NCI-H226 (cell line): ENCODE results near the gene SUPT6H.
A peak's percentile ranks its signal among the peaks of the same experiment; 100 is the strongest.

Experiments used
- DNase-seq: peaks from one replicate; pipeline ENCODE4 v3.0.0-alpha.2; 2015

SUPT6H gene

DNA sequence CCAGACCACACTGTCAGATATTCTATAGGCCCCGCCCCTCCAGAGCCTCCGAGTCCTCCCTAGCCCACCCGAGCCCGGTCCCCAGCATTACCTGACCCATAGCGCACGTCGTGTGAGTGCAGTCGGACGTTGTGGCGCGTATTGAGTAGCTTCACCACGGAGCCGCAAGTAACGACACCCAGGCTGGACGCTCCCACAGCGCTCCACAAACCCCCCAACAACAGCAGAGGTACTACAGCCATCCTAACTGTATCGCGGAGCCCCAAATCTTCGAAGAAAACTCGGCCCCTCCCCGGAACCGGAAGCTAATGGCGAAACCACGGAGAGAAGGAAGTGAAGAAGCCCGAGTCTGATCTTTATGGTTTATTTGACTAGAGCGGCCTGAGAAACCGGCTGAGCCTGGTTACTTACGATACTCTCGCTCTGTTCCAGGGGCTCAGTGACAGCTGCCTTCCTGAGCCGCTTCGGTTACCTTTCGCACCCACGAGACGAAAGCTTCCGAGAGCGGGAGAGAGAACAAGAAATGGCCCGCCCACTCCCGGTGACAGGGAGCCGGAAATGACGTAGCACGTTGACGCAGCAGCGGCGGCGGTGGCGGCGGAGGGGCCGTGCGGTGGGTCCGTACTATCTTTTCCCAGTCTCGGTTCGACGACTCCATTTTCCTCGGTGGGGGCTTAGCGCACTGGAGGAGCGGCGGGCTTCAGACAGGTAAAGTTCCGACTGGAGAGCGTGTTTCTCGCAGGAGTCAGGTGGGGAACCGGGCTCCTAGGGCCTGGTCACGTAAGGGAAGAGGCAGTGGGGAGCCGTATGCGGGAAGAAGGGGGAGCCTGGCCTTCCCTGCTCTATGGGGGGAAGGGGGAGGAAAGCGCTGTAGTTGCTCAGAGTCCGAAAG is at the start of gene SUPT6H, which contains the start of gene SDF2:
TSS of gene SUPT6H (plus strand) at position 571 of the 892 bp plus-strand sequence. CDS start 11,197 bp downstream, outside the sequence.
TSS of gene SDF2 (minus strand) at position 272 of the 892 bp plus-strand sequence. CDS start at position 242, 30 bp downstream.
- peak; percentile 80 for DNase-seq

DNA sequence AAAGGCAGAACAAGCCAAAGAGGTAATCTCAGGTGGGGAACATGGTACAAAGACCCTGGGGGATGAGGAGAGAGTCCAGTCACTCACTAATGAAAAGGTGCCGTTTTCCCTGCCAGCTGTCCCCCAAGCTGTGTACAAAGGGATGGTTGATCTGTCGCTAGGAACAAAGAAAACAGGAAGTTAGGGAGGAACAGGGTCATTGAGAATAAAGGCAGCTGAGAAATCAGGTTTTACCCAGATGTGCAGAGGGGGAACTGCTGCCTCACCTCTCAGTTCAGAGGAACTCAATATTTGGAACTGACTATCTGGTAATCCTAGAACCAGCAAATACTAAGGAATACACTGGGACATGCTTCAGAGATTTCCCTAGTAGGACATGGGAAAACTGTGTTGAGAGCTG is 49.5 kb upstream of the SUPT6H start:
- no peak for DNase-seq

DNA sequence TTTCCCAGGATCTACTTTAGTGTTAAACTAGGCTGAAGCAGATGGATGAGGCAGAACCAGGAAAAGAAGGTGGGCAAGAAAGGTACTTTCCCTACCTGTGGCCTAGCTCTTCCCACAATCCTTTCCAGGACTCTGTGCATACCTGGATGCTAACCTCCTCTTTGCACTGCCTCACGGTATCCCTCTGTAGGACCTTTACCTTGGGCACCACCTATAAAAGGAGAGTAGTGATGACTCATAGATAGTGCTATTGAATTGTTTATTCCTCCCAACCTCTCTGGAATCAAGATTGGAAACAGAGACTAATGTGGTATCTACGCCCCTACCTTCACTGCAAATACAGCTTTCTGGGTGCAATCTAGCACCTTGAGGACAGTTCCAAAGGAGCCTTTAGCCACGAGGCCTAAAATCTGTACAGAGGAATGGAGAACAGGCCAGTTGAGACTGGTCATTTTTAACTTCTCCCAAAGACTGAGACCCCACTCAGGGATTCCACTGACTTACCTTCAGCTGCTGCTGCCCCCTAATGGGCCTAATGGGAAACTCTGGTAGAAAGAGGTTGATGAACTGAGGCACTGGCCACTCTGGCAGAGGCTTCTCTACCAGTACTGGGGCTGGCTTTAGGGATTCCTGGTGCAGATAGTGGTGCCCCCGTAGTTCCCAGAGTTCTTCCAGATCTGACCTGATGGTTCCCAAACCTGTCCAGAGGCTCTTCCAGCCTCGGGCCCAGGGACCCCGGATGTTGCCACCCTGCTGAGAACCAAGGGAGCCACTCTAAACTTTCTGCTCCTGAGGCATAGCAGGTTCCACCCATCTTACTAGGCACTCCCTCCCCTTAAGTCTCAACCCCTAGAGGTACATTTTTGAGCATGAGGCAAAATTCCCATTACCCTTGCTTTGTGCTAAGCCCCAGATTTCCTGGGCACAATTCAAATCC is 48.8 kb upstream of the SUPT6H start:
- DNase-seq = no peak

DNA sequence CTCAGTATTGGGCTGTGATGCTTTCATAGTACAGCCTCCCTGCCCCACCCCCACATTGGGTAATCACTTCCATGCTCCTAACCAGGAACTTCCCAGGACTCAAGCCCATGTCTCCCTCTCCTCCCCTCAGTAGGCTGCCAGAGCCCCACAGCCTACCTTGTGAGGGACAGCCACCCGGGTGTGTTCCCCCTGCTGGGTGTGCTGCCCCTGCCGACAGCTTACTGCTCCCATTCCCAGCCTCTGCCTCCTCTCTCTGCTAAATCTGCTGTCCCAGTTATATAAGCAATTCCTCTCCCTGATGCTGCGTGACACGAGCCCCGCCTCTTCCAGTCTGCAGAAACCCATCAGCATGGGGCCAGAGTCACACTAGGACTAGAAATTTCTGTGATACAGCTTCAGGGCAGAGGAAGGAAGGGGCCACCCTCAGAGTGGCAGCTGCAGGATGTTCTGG is 48.0 kb upstream of the SUPT6H start, which contains the start of gene RSKR:
TSS of gene RSKR (minus strand) at position 255 of the 451 bp plus-strand sequence. CDS start at position 231, 24 bp downstream.
- no peak for DNase-seq

DNA sequence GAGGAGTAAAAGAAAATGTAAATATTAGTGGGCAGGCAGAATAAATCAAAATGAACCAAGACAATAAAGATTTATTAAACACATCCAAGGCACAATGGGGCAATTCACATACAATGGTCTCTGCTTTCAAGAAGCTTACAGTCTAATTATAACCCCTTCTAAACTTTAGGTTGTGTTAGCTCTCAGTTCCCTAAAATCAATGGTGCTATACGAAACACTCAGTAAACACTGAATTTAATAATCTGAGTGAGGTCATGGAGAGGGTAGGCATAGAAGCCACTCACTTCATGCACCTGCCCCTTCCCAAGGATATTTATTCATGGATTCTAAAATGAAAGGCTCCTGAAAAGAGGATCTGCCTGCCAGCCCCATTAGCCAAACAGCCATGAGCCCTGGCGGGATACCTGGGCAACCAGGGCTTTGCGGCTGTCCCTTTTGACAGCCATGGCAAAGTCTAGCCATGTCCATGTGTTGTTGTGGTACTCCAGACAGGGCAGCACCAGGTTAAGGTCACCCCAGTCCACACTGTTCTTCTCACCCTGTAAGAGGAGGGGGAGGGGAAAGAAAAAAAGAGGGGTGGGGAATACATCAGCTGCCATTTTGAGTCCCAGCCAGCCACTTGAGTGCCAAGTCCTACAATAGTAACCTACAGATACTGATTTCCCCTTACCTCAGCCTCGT is 46.6 kb upstream of the SUPT6H start:
- DNase-seq = no peak

DNA sequence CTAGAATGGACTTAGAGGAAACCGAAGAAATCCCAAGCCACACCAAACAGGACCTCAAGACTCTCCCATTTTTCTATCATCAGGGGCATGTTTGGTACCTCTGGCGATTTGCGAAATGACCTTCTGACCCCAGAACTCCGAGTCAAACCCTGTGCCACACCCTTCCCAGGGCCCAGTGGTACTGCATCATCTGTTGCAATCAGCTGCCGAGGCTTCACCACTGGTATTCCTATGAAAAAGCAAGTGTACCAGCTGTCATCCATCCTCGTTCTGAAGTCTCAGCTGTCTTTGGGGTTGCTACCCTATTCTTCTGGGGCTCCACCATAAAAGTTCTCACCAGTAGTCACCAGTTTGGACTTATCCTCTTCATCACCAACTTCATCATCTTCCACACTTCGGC is 45.7 kb upstream of the SUPT6H start:
- no peak for DNase-seq

DNA sequence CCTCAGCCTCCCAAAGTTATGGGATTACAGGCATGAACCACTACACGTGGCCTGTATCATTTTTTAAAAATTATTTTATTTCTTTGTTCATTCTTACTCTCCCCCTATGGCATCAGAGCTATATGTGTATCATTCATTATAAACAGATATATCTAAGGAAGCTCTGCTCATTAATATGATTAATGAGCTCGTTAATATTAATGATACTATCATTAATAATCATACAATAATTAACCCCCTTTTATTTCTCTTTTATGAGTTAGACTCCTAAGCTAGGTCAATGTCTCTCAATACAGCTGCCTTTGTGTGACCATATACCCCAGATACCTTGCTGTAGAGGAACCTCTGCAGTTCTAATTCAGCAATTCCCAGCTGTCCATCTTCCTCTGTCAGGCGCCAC is 43.5 kb upstream of the SUPT6H start:
- DNase-seq = no peak

DNA sequence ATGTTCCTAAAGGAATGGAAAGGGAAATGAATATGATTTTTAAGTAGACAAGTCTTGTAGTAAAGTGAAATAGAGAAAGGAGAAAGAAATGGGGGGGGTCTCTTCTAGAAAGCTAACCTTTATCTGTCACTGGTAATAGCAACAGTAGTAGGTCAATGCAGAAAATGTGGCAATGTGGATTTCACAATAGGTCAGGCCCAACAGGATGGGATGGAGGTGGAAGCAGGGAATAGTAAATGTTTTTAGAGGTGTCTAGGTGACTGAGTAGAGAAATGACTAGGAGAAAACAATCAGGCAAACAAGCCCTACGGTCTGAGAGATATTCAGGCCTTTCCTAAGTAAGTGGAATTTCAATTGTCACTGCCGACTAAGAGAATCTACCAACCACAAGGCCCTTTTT is 42.0 kb upstream of the SUPT6H start:
- no peak for DNase-seq

DNA sequence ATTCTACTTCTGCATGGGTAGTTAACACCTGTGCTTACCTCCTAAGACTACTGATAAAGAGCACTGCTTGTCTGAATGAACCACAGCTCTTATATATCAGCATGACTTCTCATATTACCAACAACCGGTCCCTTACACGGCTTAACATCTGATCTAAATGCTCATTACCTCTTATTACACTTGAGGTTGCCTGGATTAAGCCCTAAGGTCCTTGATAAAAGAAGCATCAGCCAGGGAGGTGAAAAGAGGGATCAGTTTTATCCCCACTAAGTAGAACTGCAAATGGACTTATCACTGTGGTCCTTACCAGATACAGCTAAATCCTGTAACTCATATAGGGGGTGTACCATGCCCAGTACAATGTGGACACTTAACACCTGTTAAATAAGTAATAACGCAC is 39.8 kb upstream of the SUPT6H start:
- no peak for DNase-seq

DNA sequence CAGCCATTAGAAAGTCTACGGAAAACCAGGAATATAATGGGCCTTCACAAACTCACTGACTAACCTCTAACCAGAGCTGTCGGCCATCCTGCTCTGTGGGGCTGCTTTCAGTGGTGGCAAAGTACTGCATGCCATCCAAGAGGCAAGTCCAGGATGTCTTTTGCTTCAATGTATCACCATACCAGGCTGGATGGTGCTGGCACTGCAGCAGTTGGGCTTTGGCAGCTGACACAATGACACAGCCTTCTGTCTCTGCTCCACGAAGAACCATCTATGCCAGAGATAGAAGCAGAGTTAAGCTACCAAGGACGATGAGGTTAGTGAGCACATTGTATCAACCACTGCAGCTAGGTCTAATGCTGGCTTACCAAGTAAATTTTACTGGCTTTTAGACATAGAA is 38.3 kb upstream of the SUPT6H start:
- DNase-seq = no peak

DNA sequence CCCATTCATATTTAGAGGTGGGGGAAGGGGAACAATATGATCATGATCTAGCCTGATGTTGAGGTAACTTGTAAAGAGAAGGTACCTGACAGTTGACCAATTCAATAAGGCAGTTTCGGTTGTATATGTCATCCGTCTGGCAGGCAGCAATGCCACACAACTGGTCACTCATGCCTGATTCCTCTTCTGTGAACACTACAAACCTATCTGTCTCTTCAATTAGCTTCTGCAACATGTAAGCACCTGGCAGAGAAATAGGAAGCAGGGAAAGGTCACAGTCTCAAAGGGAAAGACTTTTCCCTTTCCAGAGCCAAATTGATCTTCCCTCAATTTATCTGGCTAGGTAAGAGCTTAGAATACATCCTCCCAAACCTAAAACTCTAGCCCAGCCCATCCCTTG is 37.9 kb upstream of the SUPT6H start:
- DNase-seq = no peak

DNA sequence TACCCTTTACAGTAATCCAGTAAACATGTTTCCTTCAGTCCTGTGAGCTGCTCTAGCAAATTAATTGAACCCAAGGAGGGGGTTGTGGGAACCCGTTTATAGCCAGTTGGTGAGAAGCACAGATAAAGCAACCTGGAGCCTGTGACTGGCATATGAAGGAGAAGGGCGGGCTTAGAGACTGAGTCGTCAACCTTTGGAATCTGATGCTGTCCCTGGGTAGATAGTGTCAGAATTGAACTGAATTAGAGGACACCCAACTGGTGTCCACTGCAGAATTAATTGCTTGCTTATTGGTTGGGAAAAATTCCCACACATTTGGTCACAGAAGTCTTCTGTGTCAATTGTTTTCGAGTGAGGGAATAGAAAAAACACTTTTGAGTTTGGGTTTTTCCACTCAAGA is 35.2 kb upstream of the SUPT6H start:
- no peak for DNase-seq

DNA sequence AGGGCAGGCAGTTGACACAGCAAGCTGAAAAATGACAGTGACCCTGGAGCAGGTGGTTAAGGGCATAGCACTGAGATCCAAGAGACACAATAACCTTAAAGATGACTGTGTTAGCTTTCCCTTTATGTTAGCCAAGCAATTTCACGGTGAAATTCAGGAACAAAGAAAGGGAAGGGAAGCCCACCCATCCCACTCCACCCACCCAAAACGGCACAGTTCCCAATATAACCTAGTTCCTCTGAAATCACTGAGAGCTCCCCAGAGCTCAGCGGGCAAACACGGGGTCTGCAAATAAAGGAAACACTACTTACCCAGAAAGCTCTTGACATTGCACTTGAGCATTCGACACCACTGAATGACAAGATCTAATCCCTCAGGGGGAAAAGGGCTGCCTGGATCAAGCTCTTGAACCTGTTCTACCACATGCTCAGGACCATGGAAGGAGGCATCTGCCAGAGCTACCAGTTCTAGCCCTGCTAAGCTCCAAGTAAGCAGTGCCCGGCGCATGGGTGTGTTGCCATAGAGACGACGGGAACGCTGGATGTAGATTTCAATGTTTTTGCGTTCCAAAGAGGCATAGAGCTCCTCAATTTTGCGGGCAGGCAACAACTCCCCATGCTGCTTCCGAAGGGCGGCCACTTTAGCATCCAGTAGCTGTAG is 27.7 kb upstream of the SUPT6H start:
- DNase-seq = no peak

DNA sequence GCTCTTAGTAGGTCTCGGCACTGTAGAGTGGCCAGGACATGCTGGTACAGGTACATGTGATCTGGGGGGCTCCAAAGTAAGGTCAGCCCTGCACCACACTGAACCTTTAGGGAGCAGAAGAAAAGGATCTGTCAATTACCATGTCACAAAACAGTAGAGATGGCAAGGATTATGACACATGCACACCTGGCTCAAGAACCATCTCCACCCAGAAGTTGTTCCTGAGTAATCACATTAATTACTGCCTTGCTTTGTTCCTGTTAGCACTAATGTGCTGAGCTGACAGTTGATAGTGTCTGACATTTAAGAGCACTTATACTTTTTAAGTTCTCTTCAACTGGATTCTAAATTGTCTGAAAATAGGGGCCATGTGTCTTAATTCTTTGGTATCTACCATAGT is 26.5 kb upstream of the SUPT6H start:
- DNase-seq = no peak

DNA sequence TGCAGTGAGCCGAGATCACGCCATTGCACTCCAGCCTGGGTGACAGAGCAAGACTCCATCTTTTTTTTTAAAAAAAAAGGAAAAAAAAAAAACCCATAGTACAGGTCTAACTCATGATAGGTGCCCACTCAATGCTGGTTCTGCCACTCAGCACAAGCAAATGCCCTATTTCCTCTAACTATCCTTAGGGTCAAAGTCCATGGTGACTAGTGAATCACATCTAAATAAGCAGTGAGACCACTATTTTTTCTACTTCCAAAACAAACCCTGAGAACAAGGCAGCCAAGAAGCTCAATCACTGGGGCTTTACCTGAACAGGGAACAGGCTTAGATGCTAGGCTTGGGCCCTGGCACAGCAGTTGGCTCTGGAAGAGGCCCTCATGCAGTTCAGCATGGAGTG is 20.4 kb upstream of the SUPT6H start:
- DNase-seq = no peak

DNA sequence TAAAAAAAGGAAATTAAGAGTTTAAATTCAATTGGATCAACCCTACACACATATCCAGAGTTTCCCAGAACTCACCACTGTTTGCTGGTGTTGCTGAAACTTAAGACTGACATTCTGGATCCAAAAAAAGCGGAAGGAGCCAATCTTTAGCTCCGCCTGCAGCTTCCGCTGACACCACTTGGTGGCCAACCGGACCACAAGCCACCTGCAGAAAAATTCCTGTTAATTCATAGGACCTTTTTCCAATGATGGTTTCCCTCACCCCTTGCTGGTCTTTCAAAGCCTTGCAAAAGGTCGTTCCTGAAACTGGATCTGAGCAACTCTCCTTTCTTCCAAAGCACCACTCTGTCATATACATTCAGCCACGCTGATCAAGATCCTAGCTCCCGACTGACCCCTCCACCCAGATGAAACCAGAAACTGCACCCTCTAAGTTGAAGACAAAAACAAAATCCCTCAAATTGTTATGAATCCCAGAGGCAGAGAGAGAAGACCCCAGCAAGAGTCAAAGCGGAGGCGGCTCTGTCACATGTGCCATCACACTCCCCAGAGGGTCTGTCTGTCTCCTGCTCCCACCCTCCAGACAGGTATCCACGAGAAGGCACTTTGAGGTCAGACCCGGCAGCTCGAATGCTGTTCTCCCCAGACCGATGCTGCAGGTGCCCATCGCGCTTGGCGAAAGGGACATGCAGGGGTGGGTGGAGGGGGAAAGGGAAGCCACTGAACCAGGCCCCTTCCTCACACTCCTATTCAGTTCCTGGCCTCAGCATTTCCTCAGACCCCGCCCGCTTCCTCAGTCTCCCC is 17.8 kb upstream of the SUPT6H start:
- DNase-seq = no peak

DNA sequence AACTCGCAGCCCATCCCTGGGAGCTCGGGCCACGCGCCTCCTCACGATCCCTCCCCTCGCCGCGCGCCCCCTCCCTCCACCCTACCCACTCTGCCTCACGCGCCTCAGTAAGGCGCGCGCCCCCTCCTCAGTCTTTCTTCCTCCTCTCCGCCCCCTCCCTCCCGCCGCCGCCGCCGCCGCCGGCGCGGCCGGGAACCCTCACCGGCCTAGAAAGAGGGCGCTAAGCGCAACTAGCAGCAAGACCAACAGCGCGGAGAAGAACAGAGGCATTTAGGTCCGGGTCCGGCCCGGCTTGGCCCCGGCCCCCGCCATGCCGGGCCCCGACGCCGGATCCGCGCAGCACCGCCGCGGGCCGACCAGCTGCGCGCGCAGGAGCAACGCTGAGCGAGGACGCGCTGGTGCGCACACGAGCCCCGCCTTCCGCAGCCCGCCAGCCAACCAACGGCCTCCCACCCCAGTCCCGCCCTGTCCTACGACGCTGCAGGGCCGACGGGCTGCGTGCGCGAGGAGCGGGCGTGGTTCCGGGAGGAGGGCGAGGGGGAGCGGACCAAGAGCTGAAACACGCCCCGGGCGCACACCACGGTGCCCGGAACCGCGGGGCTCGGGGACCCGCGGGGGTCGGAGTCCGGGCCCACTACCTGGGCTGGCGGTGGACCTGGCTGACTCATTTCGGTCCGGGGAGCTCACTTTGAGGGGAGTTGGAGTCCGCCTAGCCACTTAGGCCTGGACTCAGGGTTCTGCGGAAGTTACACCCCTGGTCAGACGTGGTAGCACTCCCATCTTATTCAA is 17.0 kb upstream of the SUPT6H start, which contains the start of gene BLTP2:
TSS of gene BLTP2 (minus strand) at position 372 of the 789 bp plus-strand sequence. CDS start at position 270, 102 bp downstream.
- DNase-seq = peak; percentile 95

DNA sequence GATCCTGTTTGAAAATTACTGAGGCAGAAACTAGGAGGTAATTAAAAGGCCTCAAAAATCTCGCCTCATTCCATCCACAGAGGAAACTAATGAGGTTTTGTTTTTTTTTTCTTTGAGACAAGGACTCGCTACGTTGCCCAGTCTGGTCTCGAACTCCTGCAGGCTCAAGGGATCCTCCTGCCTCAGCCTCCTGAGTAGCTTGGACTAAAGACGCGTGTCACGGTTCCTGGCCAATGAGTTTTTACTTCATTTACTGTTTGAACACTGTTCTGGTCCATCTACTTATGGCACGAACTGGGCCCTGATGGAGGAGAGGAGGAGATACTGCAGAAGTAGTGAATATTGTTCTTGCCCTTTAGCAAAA is 16.4 kb upstream of the SUPT6H start:
- DNase-seq = no peak

DNA sequence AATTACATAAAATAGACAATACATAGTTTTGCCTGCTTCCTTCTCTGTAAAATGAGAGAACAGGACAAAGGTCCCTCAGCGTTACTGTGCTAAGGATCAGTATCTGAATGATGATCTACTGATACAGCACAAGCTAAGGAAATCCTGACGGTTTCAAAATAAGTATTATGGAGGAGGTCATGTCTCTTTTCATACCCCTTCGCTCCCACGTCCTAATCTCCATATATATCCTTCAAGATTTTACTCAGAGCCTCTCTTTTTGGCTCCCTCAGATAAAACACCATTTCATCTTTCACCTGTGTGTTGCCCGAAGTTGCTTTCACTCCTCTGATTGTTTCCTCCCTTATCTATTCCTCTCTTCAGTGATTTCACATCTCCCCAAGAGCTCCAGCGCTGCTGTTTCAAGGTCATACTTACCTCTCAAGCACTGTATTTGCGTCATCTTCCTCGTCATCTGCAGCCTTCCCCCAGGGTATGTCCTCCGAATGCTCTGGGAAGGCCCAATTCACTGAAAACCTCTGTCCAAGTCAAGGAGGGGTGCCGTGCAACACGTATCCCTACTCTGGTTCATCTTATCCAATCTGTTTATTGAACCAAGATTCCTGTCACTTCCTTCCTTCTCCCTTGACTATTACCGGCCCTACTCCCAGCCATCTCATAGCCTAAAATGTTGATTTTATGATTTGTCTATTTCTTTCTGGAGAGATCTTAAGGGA is 15.8 kb upstream of the SUPT6H start:
- DNase-seq = no peak

DNA sequence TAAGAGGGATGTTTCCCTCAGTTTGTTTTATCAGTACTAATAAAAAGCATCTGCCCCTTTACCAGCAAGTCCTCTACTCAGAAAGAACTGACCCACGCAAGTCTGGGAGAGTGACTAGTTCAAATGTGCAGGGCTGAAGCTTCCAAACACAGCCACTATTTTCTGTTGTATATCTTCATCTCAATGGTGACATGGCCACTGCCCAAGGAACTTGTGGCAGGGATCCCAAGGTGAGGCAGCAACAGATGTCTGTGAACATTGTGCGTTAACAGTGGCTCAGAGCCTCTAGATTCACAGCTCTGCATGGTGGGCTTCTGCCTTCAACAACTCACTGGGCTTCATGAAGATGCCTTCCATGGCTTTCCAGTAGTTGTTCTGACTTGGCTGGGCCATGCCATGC is 13.3 kb upstream of the SUPT6H start:
- DNase-seq = no peak
